ENCODE data around the gene CACNA1A.
"Not testable (repeated sequence)": the region's sequence is repeated elsewhere in the genome, so short reads cannot be mapped to it uniquely, and the experiment has no call there.

CACNA1A gene

DNA sequence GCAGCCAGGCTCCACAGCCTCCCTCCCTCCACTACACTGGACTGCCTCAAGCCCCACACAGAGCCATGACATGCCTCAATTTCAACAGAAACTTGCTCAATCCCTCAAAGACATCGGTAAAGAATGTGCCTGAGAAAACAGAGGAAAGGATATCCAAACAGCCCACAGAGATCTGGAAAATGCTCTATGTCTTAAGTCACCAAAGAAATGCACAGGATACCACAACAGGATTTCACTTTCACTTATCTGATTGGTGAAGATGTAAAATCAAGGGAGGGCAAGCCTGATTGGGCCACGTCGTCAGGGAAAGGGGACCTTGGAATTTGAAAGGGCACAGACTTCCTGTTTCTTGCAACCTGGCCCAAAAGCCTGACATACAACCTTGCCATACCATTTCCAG lies 14.2 kb downstream of the CACNA1A start:
- DNase-seq: no peak

DNA sequence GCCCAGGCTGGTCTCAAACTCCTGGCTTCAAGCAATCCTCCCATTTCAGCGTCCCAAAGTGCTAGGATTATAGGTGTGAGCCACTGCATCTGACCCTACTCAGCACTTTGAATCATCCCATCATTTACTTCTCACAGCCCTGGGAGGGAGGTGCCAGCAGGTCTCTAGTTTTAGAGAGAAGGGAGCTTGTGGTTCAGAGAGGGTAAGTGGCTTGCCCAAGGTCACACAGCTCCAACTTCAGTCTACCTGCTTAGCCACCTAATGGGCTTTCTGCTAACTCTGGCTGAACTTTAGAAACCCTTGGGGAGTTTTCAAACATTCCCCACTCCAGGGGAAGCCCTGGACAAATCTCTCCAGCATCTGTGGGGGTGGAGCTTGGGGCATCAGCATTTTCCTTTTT lies 18.3 kb downstream of the CACNA1A start:
- DNase-seq: peak; percentile 8

DNA sequence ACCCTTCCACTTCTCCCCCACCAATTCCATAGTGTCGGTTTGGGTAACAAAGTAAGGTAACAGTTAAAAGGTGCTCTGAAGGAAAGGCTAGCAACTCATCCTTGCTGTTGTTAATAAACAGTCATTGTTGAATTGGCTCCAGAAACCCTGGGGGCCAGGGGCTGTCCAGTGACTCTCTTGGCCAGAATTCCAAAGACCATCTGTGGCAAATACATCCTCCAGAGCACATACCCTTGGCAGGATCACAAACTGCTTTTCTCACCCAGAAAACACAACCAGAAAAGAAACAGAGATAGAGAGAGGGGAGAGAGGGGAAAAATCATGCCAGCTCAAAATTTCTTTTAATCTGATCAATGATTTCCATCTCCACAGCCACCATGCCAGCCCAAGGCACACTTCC lies 22.1 kb downstream of the CACNA1A start:
- DNase-seq: no peak

DNA sequence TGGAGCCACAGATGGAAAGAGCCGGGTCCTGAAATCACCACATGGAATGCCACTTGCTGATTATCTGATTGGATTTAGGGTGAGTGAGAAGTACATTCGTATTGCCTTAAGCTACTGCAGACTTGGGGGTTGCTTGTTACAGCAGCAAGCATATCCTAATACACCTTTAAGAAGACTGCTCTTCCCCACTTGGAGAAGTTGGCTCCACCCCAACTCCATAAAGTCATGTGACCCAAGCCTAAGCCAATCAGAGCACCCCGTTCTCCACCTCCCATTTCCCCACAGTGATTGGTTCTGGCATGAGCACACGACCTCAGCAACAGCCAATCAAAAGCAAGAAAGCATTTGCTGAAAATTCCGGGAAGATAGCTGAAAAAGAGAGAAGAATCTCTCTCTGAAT lies 23.1 kb downstream of the CACNA1A start:
- DNase-seq: no peak

DNA sequence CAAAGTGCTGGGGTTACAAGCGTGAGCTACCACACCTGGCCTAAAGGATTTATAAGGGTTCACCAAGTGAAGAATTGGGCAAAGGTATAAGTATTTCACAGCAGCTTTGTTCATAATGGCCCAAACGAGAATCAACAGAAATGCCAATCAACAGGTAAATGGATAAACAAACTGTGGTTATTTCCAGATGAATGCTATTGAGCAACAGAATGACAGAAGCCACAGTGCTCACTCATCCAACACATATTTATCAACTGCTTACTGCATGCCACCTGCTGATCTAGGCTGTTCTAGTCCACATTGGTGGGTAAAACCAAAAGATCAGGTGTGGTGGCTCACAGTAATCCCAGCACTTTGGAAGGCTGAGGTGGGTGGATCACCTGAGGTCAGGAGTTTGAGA lies 27.7 kb downstream of the CACNA1A start:
- DNase-seq: no peak

GRCh38 chr19:13476071-13476470 lies 30.2 kb downstream of the CACNA1A start:
- DNase-seq: no peak

DNA sequence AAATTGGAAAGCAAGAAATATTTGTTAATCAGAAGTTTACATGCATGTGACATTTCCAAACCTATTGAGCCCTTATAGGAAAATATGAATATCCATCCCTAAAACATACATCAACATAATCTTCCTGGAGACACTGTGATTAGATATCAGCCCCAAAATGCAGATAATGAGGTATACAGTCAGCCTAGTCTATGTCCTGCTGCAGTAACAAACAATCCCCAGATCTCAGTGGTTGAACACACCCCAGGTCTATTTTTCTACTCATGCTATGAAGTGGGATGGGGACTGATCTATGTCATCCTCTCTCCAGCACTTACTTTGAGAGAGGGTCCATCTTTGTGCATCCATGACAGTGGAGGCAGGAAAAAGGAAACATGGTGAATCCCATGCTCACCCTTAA lies 31.2 kb downstream of the CACNA1A start:
- no peak for DNase-seq

DNA sequence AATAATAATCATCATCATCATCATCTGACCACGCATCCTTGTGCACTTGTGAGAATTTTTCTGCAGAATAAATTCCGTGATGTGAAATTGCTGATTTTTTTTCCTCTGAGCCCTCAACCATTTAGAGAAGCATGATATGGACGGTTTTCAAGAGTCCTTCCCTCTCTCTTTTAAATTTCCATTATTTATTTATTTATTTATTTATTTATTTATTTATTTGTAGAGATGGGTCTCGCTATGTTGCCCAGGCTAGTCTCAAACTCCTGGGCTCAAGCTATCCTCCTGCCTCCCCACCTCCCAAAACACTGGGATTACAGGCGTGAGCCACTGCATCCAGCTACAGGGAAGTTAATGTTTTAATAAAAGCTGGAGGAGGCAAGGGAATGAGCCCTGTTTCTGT lies 39.6 kb downstream of the CACNA1A start:
- no peak for DNase-seq

- DNase-seq: no peak
Observed at GRCh38 chr19:13463296-13463695, 43.0 kb downstream of the CACNA1A start.

DNA sequence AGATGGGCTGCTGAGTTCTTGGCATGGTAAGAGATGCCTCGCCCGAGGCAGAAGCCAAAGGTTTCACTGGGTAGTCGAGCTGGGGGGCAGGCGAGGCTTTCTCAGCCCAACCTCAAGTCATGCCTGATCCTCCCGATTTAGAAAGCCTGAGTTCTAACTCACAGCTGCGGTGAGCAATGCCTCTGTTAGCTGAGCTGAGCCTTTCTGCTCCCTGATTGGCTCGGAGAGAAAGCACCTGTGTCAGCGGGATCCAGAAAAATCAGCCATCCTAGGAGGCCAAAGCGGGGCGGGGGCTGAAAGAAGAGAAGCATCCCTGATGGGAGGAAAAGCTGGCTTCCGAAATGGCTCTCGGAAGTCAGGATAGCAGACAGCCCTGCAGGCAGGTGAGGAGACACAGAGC lies 44.7 kb downstream of the CACNA1A start:
- no peak for DNase-seq

DNA sequence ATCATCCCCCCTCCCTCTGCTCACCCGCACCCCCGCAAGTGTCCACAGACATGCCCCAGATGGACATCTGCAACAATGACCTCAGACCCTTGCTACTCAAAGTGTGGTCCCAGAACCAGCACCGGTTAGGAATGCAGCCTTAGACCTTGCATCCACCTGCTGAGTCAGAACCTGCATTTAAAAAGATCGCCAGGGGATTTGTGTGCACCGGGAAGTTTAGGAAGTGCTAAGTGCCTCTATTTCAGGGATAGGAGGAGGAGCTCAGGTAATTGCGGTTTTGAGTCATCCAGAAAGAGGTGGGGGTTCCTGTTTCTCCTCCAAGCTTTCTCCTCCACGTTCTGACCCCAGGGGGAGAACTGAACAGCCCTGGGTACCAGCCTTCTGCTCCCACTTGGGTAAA lies 46.2 kb downstream of the CACNA1A start:
- no peak for DNase-seq

DNA sequence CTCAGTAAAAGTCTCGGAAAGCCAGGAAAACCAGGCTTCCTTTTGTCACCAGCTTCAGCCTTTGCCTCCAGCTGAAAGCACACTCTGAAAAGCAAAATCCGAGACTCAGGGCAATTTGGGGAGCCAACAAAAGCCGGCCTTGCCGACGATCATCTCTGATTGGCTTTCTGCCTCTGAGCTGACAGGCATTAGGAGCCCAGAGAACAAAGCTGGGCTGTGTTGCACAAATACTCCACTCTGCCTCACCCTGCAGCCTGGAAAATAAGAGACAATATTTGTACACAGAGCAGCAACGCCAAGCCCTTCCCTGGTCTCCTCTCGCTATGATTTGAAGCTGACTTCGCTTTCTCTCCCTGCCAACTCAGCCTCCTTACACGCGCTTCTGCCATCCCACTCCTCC lies 46.9 kb downstream of the CACNA1A start:
- DNase-seq: no peak

DNA sequence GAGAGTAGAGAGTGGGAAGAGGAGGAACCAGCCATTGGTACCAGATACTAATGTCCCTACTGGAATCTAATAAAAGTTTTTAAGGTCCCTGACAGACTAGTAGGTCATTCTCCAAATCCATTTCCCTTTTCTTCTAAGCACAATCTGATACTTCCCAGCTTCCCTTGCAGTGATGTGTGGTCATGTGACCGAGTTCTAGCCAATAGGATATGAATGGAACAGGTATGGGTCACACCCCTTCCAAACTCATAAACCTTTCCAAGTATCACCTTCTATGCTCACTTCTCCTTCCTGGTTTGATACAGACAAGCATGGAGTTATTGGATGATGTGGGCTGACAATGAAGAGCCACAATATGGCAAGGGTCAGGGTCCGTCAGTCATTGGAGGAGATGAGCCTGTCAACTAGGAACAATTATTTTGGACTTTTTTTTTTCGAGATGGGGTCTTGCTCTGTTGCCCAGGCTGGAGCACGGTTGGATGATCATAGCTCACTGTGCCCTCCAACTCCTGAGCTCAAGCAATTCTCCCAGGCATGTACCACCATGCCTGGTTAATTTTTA lies 54.8 kb downstream of the CACNA1A start:
- no peak for DNase-seq

GRCh38 chr19:13447978-13448377 lies 58.3 kb downstream of the CACNA1A start:
- DNase-seq: no peak

GRCh38 chr19:13441810-13442512 lies 64.3 kb downstream of the CACNA1A start:
- DNase-seq: no peak

DNA sequence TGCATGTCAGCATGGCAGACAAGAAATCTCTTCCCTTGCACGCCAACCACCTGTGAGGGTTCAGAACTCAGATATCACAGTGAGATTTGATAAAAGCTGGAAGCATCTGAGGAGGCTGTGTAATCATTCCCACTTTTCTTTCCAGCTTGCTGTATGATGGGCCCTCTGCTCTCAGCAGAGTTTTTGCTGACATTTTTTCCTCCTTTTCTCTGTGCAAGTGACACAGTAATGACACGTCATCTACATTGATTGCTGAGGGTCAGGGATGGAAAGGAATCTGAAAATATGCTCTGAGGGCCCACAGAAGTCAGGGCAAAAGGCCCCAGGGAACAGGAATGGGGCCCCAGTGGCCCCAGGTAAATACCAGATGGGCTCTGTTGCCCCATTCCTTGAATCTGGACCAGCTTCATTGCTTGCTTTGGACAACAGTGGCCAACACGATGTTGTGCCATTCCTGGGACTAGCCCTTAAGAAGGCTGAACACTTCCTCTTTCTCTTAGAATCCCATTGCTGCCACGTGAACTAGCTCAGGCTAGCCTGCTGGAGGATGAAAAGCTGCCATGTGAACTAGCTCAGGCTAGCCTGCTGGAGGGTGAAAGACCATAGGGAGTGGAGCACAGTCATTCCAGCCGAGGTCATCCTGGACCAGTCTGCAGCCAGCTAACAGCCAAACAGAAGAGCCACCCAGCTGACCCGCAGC lies 68.2 kb downstream of the CACNA1A start:
- DNase-seq: peak; percentile 36

DNA sequence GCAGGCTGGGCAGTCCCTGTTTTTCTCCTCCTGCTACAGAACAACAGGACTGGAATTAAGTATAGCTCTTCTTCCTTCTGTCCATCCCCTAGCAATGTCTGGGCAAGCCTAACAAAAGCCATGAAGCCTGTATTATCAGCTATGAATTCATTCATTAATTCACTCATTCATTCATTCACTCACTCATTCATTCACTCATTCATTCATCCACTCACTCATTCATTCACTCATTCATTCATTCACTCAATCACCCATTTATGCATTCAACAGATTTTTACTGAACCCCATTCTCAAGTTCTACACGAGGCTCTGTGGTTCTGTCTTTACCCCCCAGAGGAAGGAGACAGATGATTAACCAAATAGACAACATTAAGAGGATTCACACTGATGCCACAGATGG lies 69.9 kb downstream of the CACNA1A start:
- no peak for DNase-seq

- DNase-seq: peak; percentile 13
Observed at GRCh38 chr19:13430790-13431582, 75.3 kb downstream of the CACNA1A start.

DNA sequence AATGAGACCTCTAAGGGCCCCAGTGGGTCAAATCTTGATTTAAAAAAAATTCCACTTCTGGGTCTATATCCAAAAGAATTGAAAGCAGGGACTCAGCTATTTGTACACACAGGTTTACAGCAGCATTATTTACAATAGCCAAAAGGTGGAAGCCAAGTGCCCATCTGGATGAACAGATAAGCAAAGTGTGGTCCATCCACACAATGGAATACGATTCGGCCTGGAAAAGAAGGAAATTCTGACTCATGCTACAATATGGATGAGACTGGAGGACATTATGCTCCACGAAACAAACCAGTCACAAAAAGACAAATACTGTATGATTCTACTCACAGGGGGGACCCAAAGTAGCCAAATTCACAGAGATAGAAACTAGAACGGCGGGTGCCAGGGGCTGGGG lies 76.7 kb downstream of the CACNA1A start:
- DNase-seq: no peak

GRCh38 chr19:13428352-13428751 lies 77.9 kb downstream of the CACNA1A start:
- DNase-seq: no peak

DNA sequence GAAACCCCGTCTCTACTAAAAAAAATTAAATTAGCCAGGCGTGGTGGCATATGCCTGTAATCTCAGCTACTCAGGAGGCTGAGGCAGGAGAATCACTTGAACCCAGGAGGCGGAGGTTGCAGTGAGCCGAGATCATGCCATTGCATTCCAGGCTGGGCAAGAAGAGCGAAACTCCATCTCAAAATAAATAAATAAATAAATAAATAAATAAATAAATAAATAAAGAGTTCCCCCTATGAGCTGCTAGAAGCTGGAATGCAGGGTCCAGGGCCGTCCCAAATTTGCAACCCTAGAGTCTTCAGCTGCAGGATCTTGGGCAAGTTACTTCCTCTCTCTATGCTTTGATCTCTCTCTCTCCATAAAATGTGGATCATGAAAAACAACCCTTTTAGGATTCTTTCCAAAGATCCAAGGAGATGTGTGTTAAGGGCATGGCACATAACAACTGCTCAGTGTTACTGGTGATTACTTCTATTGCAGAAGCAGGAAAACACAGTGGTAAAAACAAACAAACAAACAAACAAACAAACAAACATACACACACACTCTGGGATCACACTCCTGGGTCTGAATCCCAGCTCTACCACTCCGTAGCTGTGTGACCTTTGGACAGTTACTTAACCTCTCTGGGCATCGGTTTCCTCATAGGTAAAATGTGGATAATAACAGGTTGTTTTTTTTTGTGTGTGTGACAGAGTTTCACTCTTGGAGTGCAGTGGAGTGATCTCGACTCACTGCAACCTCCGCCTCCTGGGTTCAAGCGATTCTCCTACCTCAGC lies 78.8 kb downstream of the CACNA1A start:
- no peak for DNase-seq

DNA sequence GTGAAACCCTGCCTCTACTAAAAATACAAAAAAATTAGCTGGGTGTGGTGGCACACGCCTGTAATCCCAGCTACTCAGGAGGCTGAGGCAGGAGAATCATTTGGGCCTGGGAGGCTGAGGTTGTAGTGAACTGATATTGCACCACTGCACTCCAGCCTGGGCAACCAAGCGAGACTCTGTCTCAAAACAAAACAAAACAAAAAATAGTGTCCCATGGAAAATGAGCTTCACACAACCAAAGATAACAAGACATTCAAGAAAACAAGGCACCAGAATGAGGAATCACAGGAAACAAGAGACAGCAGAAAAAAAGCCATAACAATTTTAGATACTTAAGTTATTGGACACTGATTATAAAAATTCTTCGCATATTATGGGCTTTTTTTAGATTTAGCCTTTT lies 80.4 kb downstream of the CACNA1A start:
- not testable (repeated sequence) for DNase-seq

DNA sequence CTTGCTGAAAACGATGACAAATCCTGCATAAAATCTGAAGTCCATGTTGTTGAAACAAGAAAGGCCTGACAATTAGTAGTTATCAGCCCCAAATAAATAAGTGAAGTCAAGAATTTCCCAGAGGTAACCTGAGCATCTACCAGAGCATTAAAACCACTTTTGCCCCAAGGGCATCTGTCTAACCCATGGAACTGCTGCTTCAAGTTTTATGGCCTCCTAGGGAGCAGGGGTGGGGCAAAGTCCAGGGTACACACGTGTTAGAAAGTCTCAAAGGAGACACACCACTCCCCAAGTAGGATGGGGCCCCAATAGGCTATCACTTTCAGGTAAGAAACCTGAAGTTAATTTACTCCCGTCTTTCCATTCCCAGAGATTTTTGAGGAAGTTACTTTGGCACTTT lies 81.1 kb downstream of the CACNA1A start:
- no peak for DNase-seq
